HepG2 (cell line): Measurements from ENCODE around the gene IPMK. TPM values are rescaled to one million over a fixed set of nuclear protein-coding genes. Genes with fewer than 3 reads are reported as not detected.

Source experiments
- ARID2 ChIP-seq: sonication (generic); formaldehyde crosslinking; IDR thresholded peaks from 2 replicates; pipeline ENCODE4 v1.8.1; 2022; ENCODE audit warnings: mild to moderate bottlenecking, missing genetic modification reagents, borderline replicate concordance
- DBP ChIP-seq: sonication (generic); formaldehyde crosslinking; IDR thresholded peaks from 2 replicates; pipeline ENCODE4 v1.4.0; 2020; ENCODE audit warnings: missing genetic modification reagents; ENCODE audit errors: not compliant biosample characterization
- ESRRA ChIP-seq: sonication (generic); formaldehyde crosslinking; IDR thresholded peaks from 2 replicates; pipeline ENCODE4 v1.5.1; 2020; ENCODE audit warnings: mild to moderate bottlenecking, low read depth, missing genetic modification reagents
- FOXP4 ChIP-seq: sonication (generic); formaldehyde crosslinking; IDR thresholded peaks from 2 replicates; pipeline ENCODE4 v1.4.0; 2020; ENCODE audit warnings: missing genetic modification reagents
- MAFF ChIP-seq: IDR thresholded peaks from 2 replicates; pipeline ENCODE4 v1.6.1; 2011; ENCODE audit warnings: low read depth, low read length, improper control_type of control experiment
- PHF5A ChIP-seq: IDR thresholded peaks from one replicate; pipeline ENCODE4 v1.6.1; 2018; ENCODE audit warnings: low read depth, missing genetic modification reagents; ENCODE audit not compliant: unreplicated experiment
- POLR2A ChIP-seq, 2 experiments: IDR thresholded peaks; 2 replicates each; pipeline ENCODE4 v1.6.1; 2011; ENCODE audit warnings: low read depth in 2 of 2, low read length in 2 of 2, mild to moderate bottlenecking in 1 of 2, moderate library complexity in 1 of 2; ENCODE audit not compliant: insufficient read depth in 1 of 2
- RARA ChIP-seq: IDR thresholded peaks from 2 replicates; pipeline ENCODE4 v1.6.1; 2016; ENCODE audit warnings: missing genetic modification reagents, missing compliant biosample characterization
- ZFX ChIP-seq: sonication (generic); formaldehyde crosslinking; IDR thresholded peaks from 2 replicates; pipeline ENCODE4 v1.4.0; 2020; ENCODE audit warnings: mild to moderate bottlenecking, low read depth, missing genetic modification reagents, moderate library complexity
- ZNF235 ChIP-seq: sonication (generic); formaldehyde crosslinking; IDR thresholded peaks from 2 replicates; pipeline ENCODE4 v1.8.1; 2023; ENCODE audit warnings: mild to moderate bottlenecking, missing genetic modification reagents, borderline replicate concordance
- ZNF839 ChIP-seq: sonication (generic); formaldehyde crosslinking; IDR thresholded peaks from 2 replicates; pipeline ENCODE4 v1.4.0; 2020; ENCODE audit warnings: missing genetic modification reagents, mild to moderate bottlenecking, borderline replicate concordance
- polyA plus RNA-seq, 8 experiments: library from polyadenylated mRNA; depleted of rRNA in 3 of 8; stranded (reverse) in 7 of 8; unstranded in 1 of 8; fragments of >200 nt; fragmentation: Illumina TruSeq in 4 of 8; extraction: Trizol in 4 of 8; gene quantifications; 2 replicates each; pipeline versions ENCODE4 v1.2.1 to v1.2.3, GENCODE V29; 2011 to 2016; ENCODE audit warnings: low read depth in 4 of 8, missing spikeins in 1 of 8, mixed read lengths in 1 of 8; ENCODE audit not compliant: insufficient read depth in 1 of 8
- total RNA-seq, 5 experiments: library from RNA; depleted of rRNA; stranded (reverse); fragments of >200 nt; fragmentation: Illumina TruSeq; extraction: Trizol; gene quantifications; 2 replicates each; pipeline ENCODE4 v1.2.3, GENCODE V29; 2016; ENCODE audit warnings: low read depth in 1 of 5
- TF ChIP-seq, protein P1 (sequence below): sonication (generic); formaldehyde crosslinking; IDR thresholded peaks from 2 replicates; pipeline ENCODE4 v1.5.0; 2020; ENCODE audit warnings: mild to moderate bottlenecking, missing genetic modification reagents, borderline replicate concordance
- TF ChIP-seq, protein P2 (sequence below), 2 experiments: sonication (generic) in 1 of 2; formaldehyde crosslinking in 1 of 2; IDR thresholded peaks; 2 replicates each; pipeline versions ENCODE4 v1.4.0 to v1.6.1; 2018 to 2020; ENCODE audit warnings: missing genetic modification reagents in 2 of 2, borderline replicate concordance in 1 of 2, low read depth in 1 of 2, mild to moderate bottlenecking in 1 of 2, missing biosample characterization in 1 of 2

IPMK gene
- total and polyA plus RNA-seq, 2 of the 13 experiments (the other 11 are each of a cell fraction or from before 2014, with no cell fraction given): 2.7 to 3.9 TPM

DNA sequence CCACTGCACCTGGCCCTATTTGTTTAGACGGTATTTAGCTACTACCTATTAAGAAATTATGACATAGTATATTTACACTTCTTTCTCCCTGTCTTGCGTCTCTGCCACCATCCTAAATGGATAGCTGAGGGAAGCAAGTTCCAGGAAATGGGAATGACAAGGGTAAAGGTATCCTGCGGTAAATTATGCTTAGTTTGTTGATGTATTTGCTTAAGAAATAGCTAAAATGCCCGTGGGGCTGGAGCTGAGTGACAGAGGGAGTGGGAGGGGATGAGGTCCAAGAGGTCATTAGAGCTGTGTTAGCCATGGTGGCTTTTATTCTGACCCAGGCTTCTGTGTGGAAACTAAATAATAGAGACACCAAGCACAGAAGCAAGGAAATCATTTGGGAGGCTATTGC is 38.1 kb upstream of the IPMK start (continued):
- TF ChIP-seq PHF5A (CRISPR knock-in tag): no peak
- 0 out of 2 replicates have a peak, but pooled peaks have one; percentile 6 for TF ChIP-seq MAFF
- no peak for TF ChIP-seq ZFX (CRISPR knock-in tag)
- TF ChIP-seq RARA (CRISPR knock-in tag): peak; percentile 32; the same call in 1 of the 2 replicates
- TF ChIP-seq FOXP4 (CRISPR knock-in tag): peak; percentile 22; the same call in 1 of the 2 replicates
- TF ChIP-seq ZNF839 (CRISPR knock-in tag): no peak
- TF ChIP-seq POLR2A (IDR thresholded peaks at IDR 0.05; ENCODE audit: insufficient read depth in 1 of 2, low read depth in 2 of 2, low read length in 2 of 2): no peak
- TF ChIP-seq, protein P1, sequence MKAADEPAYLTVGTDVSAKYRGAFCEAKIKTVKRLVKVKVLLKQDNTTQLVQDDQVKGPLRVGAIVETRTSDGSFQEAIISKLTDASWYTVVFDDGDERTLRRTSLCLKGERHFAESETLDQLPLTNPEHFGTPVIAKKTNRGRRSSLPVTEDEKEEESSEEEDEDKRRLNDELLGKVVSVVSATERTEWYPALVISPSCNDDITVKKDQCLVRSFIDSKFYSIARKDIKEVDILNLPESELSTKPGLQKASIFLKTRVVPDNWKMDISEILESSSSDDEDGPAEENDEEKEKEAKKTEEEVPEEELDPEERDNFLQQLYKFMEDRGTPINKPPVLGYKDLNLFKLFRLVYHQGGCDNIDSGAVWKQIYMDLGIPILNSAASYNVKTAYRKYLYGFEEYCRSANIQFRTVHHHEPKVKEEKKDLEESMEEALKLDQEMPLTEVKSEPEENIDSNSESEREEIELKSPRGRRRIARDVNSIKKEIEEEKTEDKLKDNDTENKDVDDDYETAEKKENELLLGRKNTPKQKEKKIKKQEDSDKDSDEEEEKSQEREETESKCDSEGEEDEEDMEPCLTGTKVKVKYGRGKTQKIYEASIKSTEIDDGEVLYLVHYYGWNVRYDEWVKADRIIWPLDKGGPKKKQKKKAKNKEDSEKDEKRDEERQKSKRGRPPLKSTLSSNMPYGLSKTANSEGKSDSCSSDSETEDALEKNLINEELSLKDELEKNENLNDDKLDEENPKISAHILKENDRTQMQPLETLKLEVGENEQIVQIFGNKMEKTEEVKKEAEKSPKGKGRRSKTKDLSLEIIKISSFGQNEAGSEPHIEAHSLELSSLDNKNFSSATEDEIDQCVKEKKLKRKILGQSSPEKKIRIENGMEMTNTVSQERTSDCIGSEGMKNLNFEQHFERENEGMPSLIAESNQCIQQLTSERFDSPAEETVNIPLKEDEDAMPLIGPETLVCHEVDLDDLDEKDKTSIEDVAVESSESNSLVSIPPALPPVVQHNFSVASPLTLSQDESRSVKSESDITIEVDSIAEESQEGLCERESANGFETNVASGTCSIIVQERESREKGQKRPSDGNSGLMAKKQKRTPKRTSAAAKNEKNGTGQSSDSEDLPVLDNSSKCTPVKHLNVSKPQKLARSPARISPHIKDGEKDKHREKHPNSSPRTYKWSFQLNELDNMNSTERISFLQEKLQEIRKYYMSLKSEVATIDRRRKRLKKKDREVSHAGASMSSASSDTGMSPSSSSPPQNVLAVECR (CRISPR knock-in tag): no peak
- no peak for TF ChIP-seq ZNF235 (CRISPR knock-in tag)
- TF ChIP-seq DBP (CRISPR knock-in tag): no peak
- no peak for TF ChIP-seq ESRRA
- TF ChIP-seq, protein P2, sequence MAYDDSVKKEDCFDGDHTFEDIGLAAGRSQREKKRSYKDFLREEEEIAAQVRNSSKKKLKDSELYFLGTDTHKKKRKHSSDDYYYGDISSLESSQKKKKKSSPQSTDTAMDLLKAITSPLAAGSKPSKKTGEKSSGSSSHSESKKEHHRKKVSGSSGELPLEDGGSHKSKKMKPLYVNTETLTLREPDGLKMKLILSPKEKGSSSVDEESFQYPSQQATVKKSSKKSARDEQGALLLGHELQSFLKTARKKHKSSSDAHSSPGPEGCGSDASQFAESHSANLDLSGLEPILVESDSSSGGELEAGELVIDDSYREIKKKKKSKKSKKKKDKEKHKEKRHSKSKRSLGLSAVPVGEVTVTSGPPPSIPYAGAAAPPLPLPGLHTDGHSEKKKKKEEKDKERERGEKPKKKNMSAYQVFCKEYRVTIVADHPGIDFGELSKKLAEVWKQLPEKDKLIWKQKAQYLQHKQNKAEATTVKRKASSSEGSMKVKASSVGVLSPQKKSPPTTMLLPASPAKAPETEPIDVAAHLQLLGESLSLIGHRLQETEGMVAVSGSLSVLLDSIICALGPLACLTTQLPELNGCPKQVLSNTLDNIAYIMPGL (CRISPR knock-in tag; IDR thresholded peaks at IDR 0.05; ENCODE audit: borderline replicate concordance in 1 of 2, low read depth in 1 of 2): no peak
- TF ChIP-seq ARID2 (CRISPR knock-in tag): no peak
